ENCODE measurements around the gene SLC7A9.
"Not testable (repeated sequence)": the region's sequence is repeated elsewhere in the genome, so short reads cannot be mapped to it uniquely, and the experiment has no call there.

The SLC7A9 gene

DNA sequence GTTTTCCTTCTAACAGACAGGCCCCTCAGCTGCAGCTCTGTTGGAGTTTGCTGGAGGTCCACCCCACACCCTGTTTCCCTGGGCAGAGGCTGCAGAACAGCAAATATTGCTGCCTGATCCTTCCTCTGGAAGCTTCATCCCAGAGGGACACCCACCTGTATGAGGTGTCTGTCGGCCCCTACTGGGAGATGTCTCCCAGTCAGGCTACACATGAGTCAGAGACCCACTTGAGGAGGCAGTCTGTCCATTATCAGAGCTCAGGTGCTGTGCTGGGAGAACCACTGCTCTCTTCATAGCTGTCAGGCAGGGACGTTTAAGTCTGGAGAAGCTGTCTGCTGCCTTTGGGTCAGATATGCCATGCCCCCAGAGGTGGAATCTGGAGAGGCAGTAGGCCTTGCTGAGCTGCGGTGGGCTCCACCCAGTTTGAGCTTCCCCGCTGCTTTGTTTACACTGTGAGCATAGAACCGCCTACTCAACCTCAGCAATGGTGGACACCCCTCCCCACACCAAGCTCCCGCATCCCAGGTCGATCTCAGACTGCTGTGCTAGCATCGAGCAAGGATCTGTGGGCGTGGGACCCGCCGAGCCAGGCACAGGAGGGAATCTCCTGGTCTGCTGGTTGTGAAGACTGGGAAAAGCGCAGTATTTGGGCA is 82.3 kb downstream of the SLC7A9 start:
- H3K9me3 ChIP-seq (ENCODE audit: control insufficient read depth, low read length); H3K27ac ChIP-seq (ENCODE audit: insufficient read depth, low read length, poor library complexity, severe bottlenecking): not testable (repeated sequence)

DNA sequence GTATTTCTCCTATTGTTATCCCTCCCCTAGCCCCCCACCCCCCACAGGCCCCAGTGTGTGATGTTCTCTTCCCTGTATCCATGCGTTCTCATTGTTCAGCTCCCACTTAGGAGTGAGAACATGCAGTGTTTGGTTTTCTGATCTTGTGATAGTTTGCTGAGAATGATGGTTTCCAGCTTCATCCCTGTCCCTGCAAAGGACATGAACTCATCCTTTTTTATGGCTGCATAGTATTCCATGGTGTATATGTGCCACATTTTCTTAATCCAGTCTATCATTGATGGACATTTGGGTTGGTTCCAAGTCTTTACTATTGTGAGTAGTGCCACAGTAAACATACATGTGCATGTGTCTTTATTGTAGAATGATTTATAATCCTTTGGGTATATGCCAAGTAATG is 87.5 kb downstream of the SLC7A9 start:
- H3K27ac ChIP-seq (ENCODE audit: insufficient read depth, low read length, poor library complexity, severe bottlenecking); H3K27me3 ChIP-seq (replicated peaks; ENCODE audit: control insufficient read depth, insufficient read depth, low read length, poor library complexity, severe bottlenecking); DNase-seq; H3K4me1 ChIP-seq (ENCODE audit: control insufficient read depth, insufficient read depth, low read length, poor library complexity, severe bottlenecking); H3K36me3 ChIP-seq (ENCODE audit: control insufficient read depth, insufficient read depth, low read length); H3K9me3 ChIP-seq (ENCODE audit: control insufficient read depth, low read length); H3K4me3 ChIP-seq (ENCODE audit: insufficient read depth, low read depth, low read length, poor library complexity, severe bottlenecking): not testable (repeated sequence)

More for the DNA sequence above, 82.3 kb downstream of the SLC7A9 start:
- H3K27me3 ChIP-seq (replicated peaks; ENCODE audit: control insufficient read depth, insufficient read depth, low read length, poor library complexity, severe bottlenecking); H3K4me3 ChIP-seq (ENCODE audit: insufficient read depth, low read depth, low read length, poor library complexity, severe bottlenecking); DNase-seq; H3K36me3 ChIP-seq (ENCODE audit: control insufficient read depth, insufficient read depth, low read length); H3K4me1 ChIP-seq (ENCODE audit: control insufficient read depth, insufficient read depth, low read length, poor library complexity, severe bottlenecking): not testable (repeated sequence)

DNA sequence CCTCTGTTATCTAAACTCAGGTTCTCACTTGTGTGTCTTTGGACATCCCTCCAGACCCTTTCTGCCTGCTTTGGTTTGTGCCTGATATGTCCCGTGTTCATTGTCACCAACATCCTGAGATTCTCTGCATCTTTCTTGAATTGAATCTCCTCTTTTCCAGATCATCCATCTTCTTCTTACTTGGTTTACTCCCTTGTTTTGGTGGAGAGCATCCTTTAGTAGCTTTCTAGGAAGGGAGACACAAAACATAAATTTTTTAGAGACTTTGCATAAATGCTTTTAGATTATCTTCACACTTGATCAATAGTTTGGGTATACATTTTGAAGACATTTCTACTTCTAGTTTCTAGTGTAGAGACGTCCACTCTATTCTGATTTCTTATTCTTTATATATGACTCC is 88.3 kb downstream of the SLC7A9 start:
- Histone ChIP-seq H3K36me3 (ENCODE audit: control insufficient read depth, insufficient read depth, low read length) (no peaks in the 10 kb centered on the region), H3K9me3 (ENCODE audit: control insufficient read depth, low read length) (no peaks in the 10 kb centered on the region), H3K27ac (ENCODE audit: insufficient read depth, low read length, poor library complexity, severe bottlenecking) (no peak overlapping the region), H3K4me3 (ENCODE audit: insufficient read depth, low read depth, low read length, poor library complexity, severe bottlenecking) (no peak overlapping the region), H3K4me1 (ENCODE audit: control insufficient read depth, insufficient read depth, low read length, poor library complexity, severe bottlenecking) (no peaks in the 10 kb centered on the region), H3K27me3 (replicated peaks; ENCODE audit: control insufficient read depth, insufficient read depth, low read length, poor library complexity, severe bottlenecking) (no peaks in the 10 kb centered on the region)
- DNase-seq = no peak
